Measurements from ENCODE around the gene TRMT11.
"Not testable (repeated sequence)": the region's sequence is repeated elsewhere in the genome, so short reads cannot be mapped to it uniquely, and the experiment has no call there.

The TRMT11 gene

GRCh38 chr6:126048635-126049034 is 62.3 kb downstream of the TRMT11 start:
- no peak for DNase-seq

DNA sequence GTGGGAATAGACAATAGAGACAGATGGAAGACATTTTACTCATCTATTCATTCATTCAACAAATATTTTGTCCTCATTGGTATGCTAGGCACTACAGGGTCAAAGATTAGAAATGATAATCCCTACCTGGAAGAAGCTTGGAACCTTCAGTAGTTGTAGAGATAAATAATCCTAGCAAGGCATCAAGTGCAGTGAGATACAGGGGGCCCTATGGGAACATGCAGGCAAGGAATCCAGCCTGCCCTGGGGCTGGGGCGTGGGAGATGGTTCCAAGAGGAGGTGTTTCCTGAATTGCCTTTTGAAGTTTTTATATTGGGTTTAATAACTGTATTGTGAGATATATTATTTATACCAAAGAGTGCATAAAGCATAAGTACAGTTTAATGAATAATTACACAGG is 64.5 kb downstream of the TRMT11 start:
- no peak for DNase-seq

GRCh38 chr6:126051791-126052190 is 65.5 kb downstream of the TRMT11 start:
- no peak for DNase-seq

GRCh38 chr6:126052485-126052884 is 66.1 kb downstream of the TRMT11 start:
- no peak for DNase-seq

- DNase-seq, result no peak
Observed at GRCh38 chr6:126054258-126054702, 67.9 kb downstream of the TRMT11 start.

DNA sequence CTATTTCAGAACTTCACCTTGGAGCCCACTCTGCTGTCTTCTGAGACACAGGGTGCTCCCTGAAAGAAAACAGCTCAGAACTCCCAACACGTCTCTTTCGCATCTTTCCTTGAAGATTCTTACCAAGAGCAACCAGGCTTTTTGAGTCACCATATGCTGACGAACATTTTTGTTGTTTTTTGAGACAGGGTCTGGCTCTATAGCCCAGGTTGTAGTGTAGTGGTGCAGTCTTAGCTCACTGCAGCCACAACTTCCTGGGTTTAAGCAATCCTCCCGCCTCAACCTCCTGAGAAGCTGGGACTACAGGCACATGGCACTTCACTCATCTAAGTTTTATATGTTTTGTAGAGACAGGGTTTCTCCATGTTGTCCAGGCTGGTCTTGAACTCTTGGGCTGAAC is 68.5 kb downstream of the TRMT11 start:
- no peak for DNase-seq

DNA sequence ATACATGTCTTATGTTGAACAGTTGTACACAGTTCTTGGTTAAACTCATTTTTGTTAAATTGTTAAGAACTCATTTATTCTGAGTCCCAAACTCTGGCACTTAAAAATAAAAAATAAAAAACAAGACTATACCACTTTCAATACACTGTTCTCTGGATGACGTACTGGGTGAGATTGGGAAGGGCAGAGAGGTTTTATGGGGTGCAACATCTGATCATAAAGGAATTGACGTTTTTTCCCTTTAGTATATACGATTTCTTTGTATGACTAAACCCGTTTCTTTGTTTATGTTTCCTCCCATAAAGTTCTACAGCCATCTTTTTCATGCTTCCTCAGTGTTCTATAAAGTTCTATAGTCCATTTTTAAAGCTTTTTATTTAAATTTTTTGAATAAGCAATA is 69.1 kb downstream of the TRMT11 start:
- DNase-seq, result no peak

GRCh38 chr6:126056355-126057004 is 70.1 kb downstream of the TRMT11 start:
- no peak for DNase-seq

DNA sequence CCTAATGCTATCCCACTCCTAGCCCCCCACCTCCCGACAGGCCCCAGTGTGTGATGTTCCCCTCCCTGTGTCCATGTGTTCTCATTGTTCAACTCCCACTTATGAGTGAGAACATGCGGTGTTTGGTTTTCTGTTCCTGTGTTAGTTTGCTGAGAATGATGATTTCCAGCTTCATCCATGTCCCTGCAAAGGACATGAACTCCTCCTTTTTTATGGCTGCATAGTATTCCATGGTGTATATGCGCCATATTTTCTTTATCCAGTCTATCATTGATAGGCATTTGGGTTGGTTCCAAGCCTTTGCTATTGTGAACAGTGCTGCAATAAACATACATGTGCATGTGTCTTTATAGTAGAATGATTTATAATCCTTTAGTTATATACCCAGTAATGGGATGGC is 71.7 kb downstream of the TRMT11 start:
- DNase-seq, result not testable (repeated sequence)

DNA sequence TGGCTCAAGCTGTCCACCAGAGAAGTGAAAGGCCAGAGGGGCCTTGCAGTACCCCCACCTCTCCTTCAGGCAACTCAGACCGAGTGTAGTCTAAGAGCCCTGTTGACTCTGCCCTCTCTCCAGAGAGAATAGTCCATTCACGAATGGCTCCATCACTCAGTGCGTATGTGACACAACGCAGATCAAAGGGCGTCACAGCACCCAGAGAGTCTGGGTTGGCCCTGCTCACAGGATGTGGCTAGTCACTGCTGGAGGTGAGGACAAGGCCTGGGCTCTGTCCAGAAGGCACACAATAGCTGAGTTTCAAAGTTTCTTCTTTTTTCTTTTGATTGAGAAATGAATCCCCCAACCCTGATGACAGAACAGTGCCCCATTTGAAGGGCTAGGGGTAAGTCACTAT is 74.1 kb downstream of the TRMT11 start:
- DNase-seq, result no peak

- no peak for DNase-seq
Observed at GRCh38 chr6:126063512-126064146, 77.3 kb downstream of the TRMT11 start.

DNA sequence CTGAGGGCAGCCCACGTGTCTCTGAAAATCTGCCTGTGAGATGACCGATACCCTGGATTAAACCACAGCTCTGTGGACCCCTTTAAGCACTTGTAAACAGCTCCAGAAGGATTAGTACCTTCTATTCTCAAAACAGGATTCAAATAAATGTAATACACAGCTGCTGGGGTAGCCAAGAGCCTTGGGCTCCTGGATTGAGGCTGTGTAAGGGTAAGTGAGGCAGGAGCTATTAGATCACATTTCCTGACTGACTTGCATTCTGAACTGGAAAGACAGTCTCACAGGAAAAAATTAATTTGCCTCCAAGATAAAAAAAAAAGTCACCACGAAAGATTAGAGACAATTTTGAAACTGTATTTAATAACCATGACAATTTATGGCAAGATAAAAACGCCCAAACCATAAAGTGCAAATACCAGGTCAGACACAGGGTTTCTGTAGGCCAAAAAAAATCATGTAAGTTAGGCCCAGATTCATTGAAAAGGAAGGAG is 78.0 kb downstream of the TRMT11 start:
- DNase-seq, result no peak

GRCh38 chr6:126064748-126065401 is 78.5 kb downstream of the TRMT11 start:
- DNase-seq, result peak; percentile 34

DNA sequence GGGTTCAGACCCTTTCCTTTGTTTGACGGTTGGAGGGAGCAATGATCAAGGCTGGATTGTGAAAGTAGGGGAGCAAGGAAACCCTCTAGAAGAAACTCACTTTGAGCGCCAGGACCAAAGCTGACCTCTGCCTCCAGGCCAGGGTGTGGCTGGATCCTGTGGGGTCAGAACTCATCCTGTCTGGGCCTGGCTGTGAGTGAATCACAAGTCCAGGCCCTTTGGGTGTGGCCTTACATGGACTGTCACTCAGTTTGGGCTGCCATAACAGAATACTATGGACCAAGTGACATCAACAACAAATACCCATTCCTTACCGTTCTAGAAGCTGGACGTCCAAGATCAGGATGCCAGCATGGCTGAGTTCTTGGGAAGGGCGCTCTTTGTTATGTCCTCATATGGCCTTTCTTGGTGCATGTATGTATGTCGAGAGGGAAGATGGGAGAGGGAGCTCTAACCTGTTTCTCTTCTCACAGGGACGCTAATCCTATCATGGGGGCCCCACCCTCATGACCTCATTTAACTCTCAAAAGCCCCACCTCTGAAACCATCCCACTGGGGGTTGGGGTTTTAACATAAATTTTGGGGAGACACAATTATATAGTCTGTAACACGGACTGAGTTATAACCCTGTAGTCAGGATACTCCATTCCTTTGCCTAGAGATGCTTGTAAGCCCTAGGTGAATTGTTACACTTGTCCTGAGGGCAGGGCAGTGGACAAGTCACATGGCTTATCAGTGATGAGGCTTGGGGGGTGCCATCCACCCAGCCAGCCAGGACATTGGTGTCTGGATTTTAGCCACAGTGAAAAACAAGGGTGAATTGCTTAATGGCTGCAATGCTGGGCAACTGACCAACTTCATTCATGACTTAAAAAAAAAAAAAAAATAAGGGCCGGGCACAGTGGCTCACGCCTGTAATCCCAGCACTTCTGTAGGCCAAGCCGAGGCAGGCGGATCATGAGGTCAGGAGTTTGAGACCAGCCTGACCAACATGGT is 80.0 kb downstream of the TRMT11 start:
- DNase-seq, result no peak

DNA sequence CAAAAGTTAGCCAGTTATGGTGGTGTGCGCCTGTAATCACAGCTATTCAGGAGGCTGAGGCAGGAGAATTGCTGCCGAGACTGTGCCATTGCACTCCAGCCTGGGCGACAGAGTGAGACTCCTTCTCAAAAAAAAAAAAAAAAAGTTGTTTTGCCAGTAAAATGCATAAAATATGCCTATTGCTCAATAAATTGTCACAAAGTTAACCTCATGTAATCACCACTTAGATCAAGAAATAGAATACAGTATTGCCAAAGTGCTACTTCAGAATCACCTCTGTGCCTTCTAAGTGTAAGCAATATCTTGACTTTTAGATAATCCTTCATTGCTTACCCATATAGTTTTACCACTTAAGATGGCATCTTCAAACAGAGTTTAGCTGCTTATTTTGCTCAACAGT is 80.7 kb downstream of the TRMT11 start:
- DNase-seq, result no peak

DNA sequence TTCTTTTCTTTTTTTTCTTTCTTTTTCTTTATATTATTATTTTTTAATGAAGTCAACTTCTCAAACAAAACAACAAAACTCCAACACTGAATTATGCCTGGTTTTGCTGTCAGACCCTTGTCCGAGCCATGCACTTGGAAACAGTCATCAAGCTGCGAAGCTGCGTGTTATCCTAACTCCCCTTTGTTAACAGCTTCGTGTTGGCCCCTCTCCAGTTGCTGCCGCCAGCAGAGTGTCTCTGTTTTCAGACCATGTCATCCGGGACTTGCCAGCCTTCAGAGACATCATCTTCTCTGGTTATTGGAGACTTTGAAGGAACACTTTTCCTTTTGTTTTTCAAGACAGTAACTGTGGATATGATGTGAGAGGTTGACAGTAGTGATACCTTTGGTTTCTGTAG is 83.1 kb downstream of the TRMT11 start:
- no peak for DNase-seq

- DNase-seq, result no peak
Observed at GRCh38 chr6:126071000-126071647, 84.8 kb downstream of the TRMT11 start.

DNA sequence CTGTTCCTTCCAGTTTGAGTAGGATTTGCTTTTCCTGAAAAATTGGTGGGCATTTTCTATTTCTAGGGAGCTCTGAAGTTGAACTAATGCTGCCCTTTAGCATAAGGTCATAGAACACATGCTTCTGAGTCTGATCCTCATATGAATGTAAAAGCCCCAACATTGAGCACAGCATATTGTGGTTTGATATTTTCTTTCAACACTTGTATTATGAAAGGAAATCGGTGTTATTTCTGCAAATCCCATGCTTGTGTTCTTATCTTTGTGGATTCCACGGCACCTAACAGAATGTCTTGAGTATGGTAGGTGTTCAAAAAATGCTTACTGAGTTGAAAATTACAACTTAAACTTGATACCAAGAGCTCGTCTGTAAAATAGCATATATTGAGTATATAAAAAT is 85.8 kb downstream of the TRMT11 start:
- DNase-seq, result no peak

- DNase-seq, result no peak
Observed at GRCh38 chr6:126072834-126073233, 86.5 kb downstream of the TRMT11 start.

- no peak for DNase-seq
Observed at GRCh38 chr6:126075335-126076071, 89.2 kb downstream of the TRMT11 start.

DNA sequence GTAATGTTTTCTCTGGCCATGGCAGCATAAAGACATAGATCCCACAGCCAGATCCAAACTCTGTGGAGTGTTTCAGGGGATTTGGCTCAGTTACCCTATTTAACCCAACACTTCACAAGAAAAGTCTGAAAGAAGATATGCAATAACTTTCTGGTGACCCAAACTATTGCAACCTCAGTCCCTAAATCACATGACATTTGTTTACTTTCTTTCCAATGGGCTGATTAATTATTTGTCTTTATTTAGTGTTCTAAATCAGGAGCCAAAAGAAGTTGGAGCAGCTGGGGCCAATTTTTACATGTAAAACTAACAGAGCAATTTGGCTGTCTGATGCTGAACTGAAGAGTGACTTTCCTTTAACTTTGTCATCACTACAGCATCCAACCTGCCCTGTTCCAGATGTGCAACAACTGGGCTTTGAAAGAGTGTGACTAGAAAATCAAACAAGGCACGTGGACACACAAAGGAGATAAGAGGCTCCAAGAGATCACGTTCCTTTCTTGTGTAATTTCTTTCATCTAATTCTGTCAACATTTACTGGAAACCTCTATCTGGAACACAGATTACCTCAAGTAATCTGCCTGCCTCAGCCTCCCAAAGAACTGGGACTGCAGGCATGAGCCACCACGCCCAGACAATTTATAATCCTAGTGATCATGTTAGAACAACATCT is 90.8 kb downstream of the TRMT11 start:
- DNase-seq, result no peak
